GM19452 (cell line): ENCODE results near the gene PLEK2.
"Not testable (repeated sequence)": the region's sequence is repeated elsewhere in the genome, so short reads cannot be mapped to it uniquely, and the experiment has no call there.

ENCODE experiments used
- ATAC-seq: cut with Tn5 transposase; IDR thresholded peaks from one replicate; pipeline ENCODE4 v1.9.1; 2021; ENCODE audit not compliant: unreplicated experiment

The PLEK2 gene

GRCh38 chr14:67360470-67361206, 51.3 kb downstream of the PLEK2 start:
- peak; percentile 20 for ATAC-seq

GRCh38 chr14:67359775-67360469, 52.0 kb downstream of the PLEK2 start, which contains the start of the genes ATP6V1D and EIF2S1:
Gene ATP6V1D (minus strand): TSS chr14:67359804. CDS start chr14:67359698, 106 bp downstream.
Gene EIF2S1 (plus strand): TSS chr14:67360328. CDS start chr14:67364768, 4,440 bp downstream.
- peak; percentile 89 for ATAC-seq

- ATAC-seq = peak; percentile 0
These were observed 52.8 kb downstream of the PLEK2 start for GRCh38 chr14:67358924-67359774.

- ATAC-seq = no peak
These were observed 54.0 kb downstream of the PLEK2 start for GRCh38 chr14:67357969-67358354.

- no peak for ATAC-seq
These were observed 54.6 kb downstream of the PLEK2 start for GRCh38 chr14:67357186-67357968.

GRCh38 chr14:67352055-67352454, 59.9 kb downstream of the PLEK2 start:
- no peak for ATAC-seq

GRCh38 chr14:67345583-67345982, 66.4 kb downstream of the PLEK2 start:
- ATAC-seq = no peak

GRCh38 chr14:67343601-67344230, 68.2 kb downstream of the PLEK2 start:
- ATAC-seq = no peak

GRCh38 chr14:67341231-67341630, 70.7 kb downstream of the PLEK2 start:
- ATAC-seq = not testable (repeated sequence)
